Neural cell (in vitro differentiated cells): ENCODE results near the gene ZDHHC17.

Source experiments
- EZH2 ChIP-seq: fragments of 200-600, 300-800 bp; shearing (Covaris generic), sonication (generic); IDR thresholded peaks from 2 replicates; pipeline ENCODE4 v1.6.1; 2014; ENCODE audit warnings: antibody characterized with exemption, low read length, borderline replicate concordance, mild to moderate bottlenecking; ENCODE audit not compliant: insufficient read depth, poor library complexity, severe bottlenecking
- POLR2AphosphoS5 ChIP-seq: IDR thresholded peaks from 2 replicates; pipeline ENCODE4 v1.6.1; 2012

DNA sequence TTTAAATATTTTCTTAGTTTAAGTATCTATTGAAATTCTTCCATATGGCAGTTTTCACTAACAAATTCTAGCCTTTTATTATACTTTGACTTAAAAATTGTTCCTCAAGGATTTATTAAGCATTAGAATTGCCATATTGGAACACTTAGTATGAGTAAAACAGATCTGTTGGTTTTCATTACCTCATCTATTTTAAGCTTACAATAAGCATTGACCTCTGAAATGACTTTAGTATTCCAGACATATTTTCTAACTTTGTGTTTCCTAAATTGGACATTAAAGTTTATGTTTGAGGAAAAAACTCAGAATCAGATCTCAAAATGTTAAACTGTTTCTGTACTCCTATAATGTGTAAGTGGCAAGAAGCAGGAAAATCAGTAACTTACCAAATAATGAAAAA is 66.5 kb downstream of the ZDHHC17 start:
- no peak for TF ChIP-seq POLR2AphosphoS5
- no peak for TF ChIP-seq EZH2
